H1 (cell line): Measurements from ENCODE around the gene CHCHD6.

Experiments used
- ASH2L ChIP-seq: fragments of 200-600, 300-600 bp; sonication (generic); IDR thresholded peaks from one replicate; pipeline ENCODE4 v1.7.1; 2017; ENCODE audit warnings: low read length
- CEBPB ChIP-seq: IDR thresholded peaks from 2 replicates; pipeline ENCODE4 v1.6.1; 2012; ENCODE audit warnings: low read depth, low read length
- CREB1 ChIP-seq: IDR thresholded peaks from 2 replicates; pipeline ENCODE4 v1.6.1; 2012; ENCODE audit warnings: inconsistent platforms
- CTCF ChIP-seq, 3 experiments: IDR thresholded peaks; 1 replicate in 2 of 3; 2 replicates in 1 of 3; pipeline versions ENCODE4 v1.5.1 to v1.6.1; 2011; ENCODE audit warnings: low read length in 3 of 3, mild to moderate bottlenecking in 3 of 3, inconsistent platforms in 2 of 3, low read depth in 1 of 3, moderate library complexity in 1 of 3; ENCODE audit not compliant: insufficient read depth in 1 of 3; ENCODE audit errors: control extremely low read depth in 1 of 3
- EP300 ChIP-seq, 2 experiments: IDR thresholded peaks; 1 replicate in 1 of 2; 2 replicates in 1 of 2; pipeline ENCODE4 v1.6.1; 2011 to 2012; ENCODE audit warnings: low read depth in 2 of 2, low read length in 2 of 2, mild to moderate bottlenecking in 2 of 2, borderline replicate concordance in 1 of 2, inconsistent platforms in 1 of 2, moderate library complexity in 1 of 2
- GABPA ChIP-seq: IDR thresholded peaks from 2 replicates; pipeline ENCODE4 v1.6.1; 2011; ENCODE audit warnings: mild to moderate bottlenecking, low read length, moderate library complexity, borderline replicate concordance; ENCODE audit not compliant: insufficient read depth
- KDM5A ChIP-seq: fragments of 200-600 bp; IDR thresholded peaks from 2 replicates; pipeline ENCODE4 v1.7.1; 2012; ENCODE audit warnings: mild to moderate bottlenecking, low read length, inconsistent platforms, mixed read lengths
- MAX ChIP-seq: IDR thresholded peaks from 2 replicates; pipeline ENCODE4 v1.6.1; 2012; ENCODE audit warnings: inconsistent platforms
- POLR2A ChIP-seq, 2 experiments: IDR thresholded peaks; 1 replicate in 1 of 2; 2 replicates in 1 of 2; pipeline ENCODE4 v1.6.1; 2011; ENCODE audit warnings: low read depth in 2 of 2, low read length in 2 of 2, mild to moderate bottlenecking in 2 of 2; ENCODE audit errors: control extremely low read depth in 1 of 2
- ZNF274 ChIP-seq: IDR thresholded peaks from 2 replicates; pipeline ENCODE4 v1.7.0; 2012; ENCODE audit warnings: low read length, borderline replicate concordance; ENCODE audit errors: extremely low read depth
- TF ChIP-seq, protein P1 (sequence below): IDR thresholded peaks from 2 replicates; pipeline ENCODE4 v1.6.1; 2012; ENCODE audit warnings: low read length, inconsistent platforms

- no peak for TF ChIP-seq CREB1
- no peak for TF ChIP-seq KDM5A
- TF ChIP-seq CTCF (IDR thresholded peaks at IDR 0.05; ENCODE audit: control extremely low read depth in 1 of 3, insufficient read depth in 1 of 3, low read depth in 1 of 3, low read length in 3 of 3), result no peak
- TF ChIP-seq GABPA, result no peak
- TF ChIP-seq CEBPB, result no peak
- no peak for TF ChIP-seq POLR2A (IDR thresholded peaks at IDR 0.05; ENCODE audit: control extremely low read depth in 1 of 2, low read depth in 2 of 2, low read length in 2 of 2)
- TF ChIP-seq, protein P1, sequence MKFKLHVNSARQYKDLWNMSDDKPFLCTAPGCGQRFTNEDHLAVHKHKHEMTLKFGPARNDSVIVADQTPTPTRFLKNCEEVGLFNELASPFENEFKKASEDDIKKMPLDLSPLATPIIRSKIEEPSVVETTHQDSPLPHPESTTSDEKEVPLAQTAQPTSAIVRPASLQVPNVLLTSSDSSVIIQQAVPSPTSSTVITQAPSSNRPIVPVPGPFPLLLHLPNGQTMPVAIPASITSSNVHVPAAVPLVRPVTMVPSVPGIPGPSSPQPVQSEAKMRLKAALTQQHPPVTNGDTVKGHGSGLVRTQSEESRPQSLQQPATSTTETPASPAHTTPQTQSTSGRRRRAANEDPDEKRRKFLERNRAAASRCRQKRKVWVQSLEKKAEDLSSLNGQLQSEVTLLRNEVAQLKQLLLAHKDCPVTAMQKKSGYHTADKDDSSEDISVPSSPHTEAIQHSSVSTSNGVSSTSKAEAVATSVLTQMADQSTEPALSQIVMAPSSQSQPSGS, result no peak
- no peak for TF ChIP-seq MAX
- TF ChIP-seq ASH2L, result no peak
- TF ChIP-seq ZNF274, result no peak
- no peak for TF ChIP-seq EP300 (IDR thresholded peaks at IDR 0.05; ENCODE audit: borderline replicate concordance in 1 of 2, low read depth in 2 of 2, low read length in 2 of 2)
Measured at GRCh38 chr3:126907557-126907956, 203.5 kb downstream of the CHCHD6 start.
